SK-N-SH treated with all-trans-retinoic acid at 6 μM for 48 hours (cell line): Measurements from ENCODE around the gene PKIG.

Source experiments
- ARNTL ChIP-seq: fragments of 450-650 bp; formaldehyde crosslinking; IDR thresholded peaks from 2 replicates; pipeline ENCODE4 v1.5.0; 2020; ENCODE audit warnings: low read depth, mild to moderate bottlenecking, moderate library complexity, borderline replicate concordance
- CSDC2 ChIP-seq: fragments of 250-450 bp; sonication (Bioruptor Pico); IDR thresholded peaks from 2 replicates; pipeline ENCODE4 v1.5.0; 2020; ENCODE audit warnings: mild to moderate bottlenecking, moderate library complexity
- ESRRG ChIP-seq: fragments of 250-450 bp; sonication (Bioruptor Pico); IDR thresholded peaks from 2 replicates; pipeline ENCODE4 v1.6.1; 2021; ENCODE audit warnings: mild to moderate bottlenecking
- ISL1 ChIP-seq: fragments of 250-450 bp; sonication (Bioruptor Pico); IDR thresholded peaks from 2 replicates; pipeline ENCODE4 v2.1.2; 2022; ENCODE audit warnings: mild to moderate bottlenecking, moderate library complexity
- PPARA ChIP-seq: fragments of 250-450 bp; sonication (Bioruptor Pico); IDR thresholded peaks from 2 replicates; pipeline ENCODE4 v1.5.0; 2020; ENCODE audit warnings: mild to moderate bottlenecking, borderline replicate concordance
- RARB ChIP-seq: fragments of 250-450 bp; sonication (Bioruptor Pico); IDR thresholded peaks from 2 replicates; pipeline ENCODE4 v1.8.0; 2021; ENCODE audit warnings: mild to moderate bottlenecking, moderate library complexity
- SNAI2 ChIP-seq: fragments of 250-450 bp; sonication (Bioruptor Pico); IDR thresholded peaks from 2 replicates; pipeline ENCODE4 v1.5.0; 2020; ENCODE audit warnings: mild to moderate bottlenecking, moderate library complexity
- ZFP3 ChIP-seq: fragments of 250-450 bp; sonication (Bioruptor Pico); IDR thresholded peaks from 2 replicates; pipeline ENCODE4 v1.5.0; 2020; ENCODE audit warnings: mild to moderate bottlenecking, moderate library complexity
- ZNF70 ChIP-seq: fragments of 450-650 bp; formaldehyde crosslinking; IDR thresholded peaks from 2 replicates; pipeline ENCODE4 v1.5.0; 2020; ENCODE audit warnings: mild to moderate bottlenecking, moderate library complexity
- TF ChIP-seq, protein P1 (sequence below): fragments of 250-450 bp; sonication (Bioruptor Pico); IDR thresholded peaks from 2 replicates; pipeline ENCODE4 v1.5.0; 2020; ENCODE audit warnings: mild to moderate bottlenecking, moderate library complexity
- TF ChIP-seq, protein P2 (sequence below): fragments of 250-450 bp; sonication (Bioruptor Pico); IDR thresholded peaks from 2 replicates; pipeline ENCODE4 v1.8.0; 2020; ENCODE audit warnings: mild to moderate bottlenecking, moderate library complexity, borderline replicate concordance

DNA sequence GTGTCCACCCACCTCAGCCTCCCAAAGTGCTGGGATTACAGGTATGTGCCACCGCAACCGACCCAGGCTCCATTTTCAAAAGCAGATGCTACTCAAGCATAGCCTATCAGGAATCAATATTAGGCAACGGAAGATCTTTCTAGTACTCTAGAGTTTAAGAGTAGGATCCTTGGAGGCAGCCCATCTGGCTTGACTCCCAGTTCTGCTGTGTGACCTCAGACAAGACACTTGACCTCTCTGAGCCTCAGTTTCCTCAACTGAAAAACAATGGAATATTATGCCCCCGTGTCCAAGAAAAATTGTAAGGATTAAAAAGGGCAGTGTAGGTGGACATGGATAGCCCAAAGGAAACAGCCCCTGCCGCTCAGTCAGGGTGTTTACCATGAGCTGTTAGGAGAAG lies 54.7 kb downstream of the PKIG start:
- TF ChIP-seq ESRRG (no peak), SNAI2 (CRISPR knock-in tag) (no peak), RARB (CRISPR knock-in tag) (no peak), ISL1 (no peak), ZFP3 (CRISPR knock-in tag) (no peak), CSDC2 (no peak), PPARA (CRISPR knock-in tag) (no peak), ARNTL (CRISPR knock-in tag) (no peak), ZNF70 (CRISPR knock-in tag) (no peak)
- TF ChIP-seq, protein P1, sequence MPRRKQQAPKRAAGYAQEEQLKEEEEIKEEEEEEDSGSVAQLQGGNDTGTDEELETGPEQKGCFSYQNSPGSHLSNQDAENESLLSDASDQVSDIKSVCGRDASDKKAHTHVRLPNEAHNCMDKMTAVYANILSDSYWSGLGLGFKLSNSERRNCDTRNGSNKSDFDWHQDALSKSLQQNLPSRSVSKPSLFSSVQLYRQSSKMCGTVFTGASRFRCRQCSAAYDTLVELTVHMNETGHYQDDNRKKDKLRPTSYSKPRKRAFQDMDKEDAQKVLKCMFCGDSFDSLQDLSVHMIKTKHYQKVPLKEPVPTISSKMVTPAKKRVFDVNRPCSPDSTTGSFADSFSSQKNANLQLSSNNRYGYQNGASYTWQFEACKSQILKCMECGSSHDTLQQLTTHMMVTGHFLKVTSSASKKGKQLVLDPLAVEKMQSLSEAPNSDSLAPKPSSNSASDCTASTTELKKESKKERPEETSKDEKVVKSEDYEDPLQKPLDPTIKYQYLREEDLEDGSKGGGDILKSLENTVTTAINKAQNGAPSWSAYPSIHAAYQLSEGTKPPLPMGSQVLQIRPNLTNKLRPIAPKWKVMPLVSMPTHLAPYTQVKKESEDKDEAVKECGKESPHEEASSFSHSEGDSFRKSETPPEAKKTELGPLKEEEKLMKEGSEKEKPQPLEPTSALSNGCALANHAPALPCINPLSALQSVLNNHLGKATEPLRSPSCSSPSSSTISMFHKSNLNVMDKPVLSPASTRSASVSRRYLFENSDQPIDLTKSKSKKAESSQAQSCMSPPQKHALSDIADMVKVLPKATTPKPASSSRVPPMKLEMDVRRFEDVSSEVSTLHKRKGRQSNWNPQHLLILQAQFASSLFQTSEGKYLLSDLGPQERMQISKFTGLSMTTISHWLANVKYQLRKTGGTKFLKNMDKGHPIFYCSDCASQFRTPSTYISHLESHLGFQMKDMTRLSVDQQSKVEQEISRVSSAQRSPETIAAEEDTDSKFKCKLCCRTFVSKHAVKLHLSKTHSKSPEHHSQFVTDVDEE (CRISPR knock-in tag): no peak
- TF ChIP-seq, protein P2, sequence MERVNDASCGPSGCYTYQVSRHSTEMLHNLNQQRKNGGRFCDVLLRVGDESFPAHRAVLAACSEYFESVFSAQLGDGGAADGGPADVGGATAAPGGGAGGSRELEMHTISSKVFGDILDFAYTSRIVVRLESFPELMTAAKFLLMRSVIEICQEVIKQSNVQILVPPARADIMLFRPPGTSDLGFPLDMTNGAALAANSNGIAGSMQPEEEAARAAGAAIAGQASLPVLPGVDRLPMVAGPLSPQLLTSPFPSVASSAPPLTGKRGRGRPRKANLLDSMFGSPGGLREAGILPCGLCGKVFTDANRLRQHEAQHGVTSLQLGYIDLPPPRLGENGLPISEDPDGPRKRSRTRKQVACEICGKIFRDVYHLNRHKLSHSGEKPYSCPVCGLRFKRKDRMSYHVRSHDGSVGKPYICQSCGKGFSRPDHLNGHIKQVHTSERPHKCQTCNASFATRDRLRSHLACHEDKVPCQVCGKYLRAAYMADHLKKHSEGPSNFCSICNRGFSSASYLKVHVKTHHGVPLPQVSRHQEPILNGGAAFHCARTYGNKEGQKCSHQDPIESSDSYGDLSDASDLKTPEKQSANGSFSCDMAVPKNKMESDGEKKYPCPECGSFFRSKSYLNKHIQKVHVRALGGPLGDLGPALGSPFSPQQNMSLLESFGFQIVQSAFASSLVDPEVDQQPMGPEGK (CRISPR knock-in tag): no peak
